ENCODE results near the gene SMCO2. TPM values are rescaled to one million over a fixed set of nuclear protein-coding genes. Genes with fewer than 3 reads are reported as not detected.

SMCO2 gene
- total and polyA plus RNA-seq, 2 of the 8 experiments (the other 6 are each of a cell fraction or from before 2014, with no cell fraction given), result 0.24 to 0.80 TPM

DNA sequence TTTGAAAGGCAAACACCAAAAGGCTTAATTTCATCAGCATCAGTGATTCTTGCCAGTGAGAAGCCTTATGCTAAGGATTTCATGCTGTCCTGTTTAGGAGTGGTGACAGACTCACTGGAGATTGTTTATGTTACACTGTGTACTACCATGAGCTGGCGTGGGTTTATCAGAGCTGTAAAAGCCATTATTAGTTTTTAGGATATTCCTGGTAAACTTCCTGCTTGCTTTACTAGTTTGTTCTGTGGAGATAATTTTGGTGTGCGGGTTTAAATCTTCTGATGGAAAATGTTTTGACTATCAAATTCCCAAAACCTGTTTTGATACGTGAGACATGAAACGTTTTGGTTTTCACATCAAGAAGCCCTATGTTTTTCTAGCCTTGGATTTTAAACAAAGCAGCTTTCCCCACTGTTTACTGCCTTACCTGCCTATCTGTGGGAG, 92.7 kb downstream of the SMCO2 start (continued):
- TF ChIP-seq, protein P1, sequence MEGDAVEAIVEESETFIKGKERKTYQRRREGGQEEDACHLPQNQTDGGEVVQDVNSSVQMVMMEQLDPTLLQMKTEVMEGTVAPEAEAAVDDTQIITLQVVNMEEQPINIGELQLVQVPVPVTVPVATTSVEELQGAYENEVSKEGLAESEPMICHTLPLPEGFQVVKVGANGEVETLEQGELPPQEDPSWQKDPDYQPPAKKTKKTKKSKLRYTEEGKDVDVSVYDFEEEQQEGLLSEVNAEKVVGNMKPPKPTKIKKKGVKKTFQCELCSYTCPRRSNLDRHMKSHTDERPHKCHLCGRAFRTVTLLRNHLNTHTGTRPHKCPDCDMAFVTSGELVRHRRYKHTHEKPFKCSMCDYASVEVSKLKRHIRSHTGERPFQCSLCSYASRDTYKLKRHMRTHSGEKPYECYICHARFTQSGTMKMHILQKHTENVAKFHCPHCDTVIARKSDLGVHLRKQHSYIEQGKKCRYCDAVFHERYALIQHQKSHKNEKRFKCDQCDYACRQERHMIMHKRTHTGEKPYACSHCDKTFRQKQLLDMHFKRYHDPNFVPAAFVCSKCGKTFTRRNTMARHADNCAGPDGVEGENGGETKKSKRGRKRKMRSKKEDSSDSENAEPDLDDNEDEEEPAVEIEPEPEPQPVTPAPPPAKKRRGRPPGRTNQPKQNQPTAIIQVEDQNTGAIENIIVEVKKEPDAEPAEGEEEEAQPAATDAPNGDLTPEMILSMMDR (IDR thresholded peaks at IDR 0.05; ENCODE audit: control extremely low read depth in 1 of 3, insufficient read depth in 1 of 3, low read depth in 1 of 3, low read length in 3 of 3), result no peak
- TF ChIP-seq USF2 (IDR thresholded peaks at IDR 0.05; ENCODE audit: low read length), result no peak
- no peak for TF ChIP-seq SIRT6 (IDR thresholded peaks at IDR 0.05; ENCODE audit: low read length)
- no peak for TF ChIP-seq SAP30 (IDR thresholded peaks at IDR 0.05; ENCODE audit: insufficient read depth, insufficient replicate concordance, low read length)
- no peak for TF ChIP-seq CHD2 (IDR thresholded peaks at IDR 0.05; ENCODE audit: low read length)

All from H1 (cell line).